A549 (cell line): ENCODE measurements around the gene CNTN4.

Experiments
- CEBPB ChIP-seq, 2 experiments: fragments of >200 bp in 1 of 2; sonication (Bioruptor Twin) in 1 of 2; formaldehyde crosslinking in 1 of 2; IDR thresholded peaks; 2 replicates each; pipeline ENCODE4 v1.6.1; 2012 to 2016
- CHD2 ChIP-seq: fragments of 150-350 bp; IDR thresholded peaks from 2 replicates; pipeline ENCODE4 v1.6.1; 2014; ENCODE audit warnings: low read length; ENCODE audit not compliant: partially characterized antibody
- CTCF ChIP-seq: fragments of >200 bp; sonication (Bioruptor Twin); formaldehyde crosslinking; IDR thresholded peaks from 3 replicates; pipeline ENCODE4 v1.5.1; 2016
- EP300 ChIP-seq, 2 experiments: fragments of >200 bp; sonication (Bioruptor Twin); formaldehyde crosslinking; IDR thresholded peaks; 2 replicates in 1 of 2; 3 replicates in 1 of 2; pipeline ENCODE4 v1.6.1; 2016 to 2017
- KDM1A ChIP-seq: fragments of 200-600 bp; sonication (generic); IDR thresholded peaks from 2 replicates; pipeline ENCODE4 v1.6.1; 2016; ENCODE audit warnings: low read depth, mild to moderate bottlenecking
- RAD21 ChIP-seq, 2 experiments: fragments of >200 bp in 1 of 2; sonication (Bioruptor Twin) in 1 of 2; formaldehyde crosslinking in 1 of 2; IDR thresholded peaks in 1 of 2; conservative IDR thresholded peaks in 1 of 2; 2 replicates in 1 of 2; 3 replicates in 1 of 2; pipeline ENCODE4 v1.6.1; 2012 to 2018; ENCODE audit warnings: inconsistent platforms in 1 of 2
- RARB ChIP-seq: fragments of 250-450 bp; sonication (Bioruptor Pico); IDR thresholded peaks from 2 replicates; pipeline ENCODE4 v1.8.0; 2021; ENCODE audit warnings: mild to moderate bottlenecking, moderate library complexity
- REST ChIP-seq: fragments of 200-600 bp; sonication (generic); IDR thresholded peaks from 2 replicates; pipeline ENCODE4 v1.6.1; 2016; ENCODE audit warnings: antibody characterized with exemption, mild to moderate bottlenecking, moderate library complexity
- RNF2 ChIP-seq: fragments of 200-600 bp; sonication (generic); IDR thresholded peaks from 2 replicates; pipeline ENCODE4 v1.6.1; 2016; ENCODE audit warnings: low read depth, mild to moderate bottlenecking, antibody characterized with exemption, moderate library complexity, borderline replicate concordance
- TF ChIP-seq, protein P1 (sequence below): IDR thresholded peaks from 2 replicates; pipeline ENCODE4 v1.6.1; 2012
- TF ChIP-seq, protein P2 (sequence below): fragments of 450-650 bp; IDR thresholded peaks from 2 replicates; pipeline ENCODE4 v1.6.1; 2014; ENCODE audit warnings: antibody characterized with exemption

GRCh38 chr3:2861120-2861519 is 762.5 kb downstream of the CNTN4 start:
- TF ChIP-seq RNF2 (no peak), CTCF (no peak), CEBPB (IDR thresholded peaks at IDR 0.05) (no peak), REST (no peak), KDM1A (no peak), CHD2 (no peak), RARB (no peak), RAD21 (conservative IDR thresholded peaks at IDR 0.05 in 1 of 2, IDR thresholded peaks at IDR 0.05 in 1 of 2) (no peak), EP300 (IDR thresholded peaks at IDR 0.05) (no peak)
- TF ChIP-seq, protein P1, sequence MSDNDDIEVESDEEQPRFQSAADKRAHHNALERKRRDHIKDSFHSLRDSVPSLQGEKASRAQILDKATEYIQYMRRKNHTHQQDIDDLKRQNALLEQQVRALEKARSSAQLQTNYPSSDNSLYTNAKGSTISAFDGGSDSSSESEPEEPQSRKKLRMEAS = no peak
- TF ChIP-seq, protein P2, sequence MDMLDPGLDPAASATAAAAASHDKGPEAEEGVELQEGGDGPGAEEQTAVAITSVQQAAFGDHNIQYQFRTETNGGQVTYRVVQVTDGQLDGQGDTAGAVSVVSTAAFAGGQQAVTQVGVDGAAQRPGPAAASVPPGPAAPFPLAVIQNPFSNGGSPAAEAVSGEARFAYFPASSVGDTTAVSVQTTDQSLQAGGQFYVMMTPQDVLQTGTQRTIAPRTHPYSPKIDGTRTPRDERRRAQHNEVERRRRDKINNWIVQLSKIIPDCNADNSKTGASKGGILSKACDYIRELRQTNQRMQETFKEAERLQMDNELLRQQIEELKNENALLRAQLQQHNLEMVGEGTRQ = no peak
